Activated CD4-positive, alpha-beta T cell treated with anti-CD3 and anti-CD28 coated beads, Interleukin-10, Interleukin-2, amounts not matched to agents 100 ng/mL and 50 ng/mL, durations not matched to agents 16 hours and 8 hours (primary cell): ENCODE data around the gene ACOT7.

Source experiments
- DNase-seq: peaks from one replicate; pipeline ENCODE4 v3.0.0-alpha.2; 2020

Gene ACOT7

DNA sequence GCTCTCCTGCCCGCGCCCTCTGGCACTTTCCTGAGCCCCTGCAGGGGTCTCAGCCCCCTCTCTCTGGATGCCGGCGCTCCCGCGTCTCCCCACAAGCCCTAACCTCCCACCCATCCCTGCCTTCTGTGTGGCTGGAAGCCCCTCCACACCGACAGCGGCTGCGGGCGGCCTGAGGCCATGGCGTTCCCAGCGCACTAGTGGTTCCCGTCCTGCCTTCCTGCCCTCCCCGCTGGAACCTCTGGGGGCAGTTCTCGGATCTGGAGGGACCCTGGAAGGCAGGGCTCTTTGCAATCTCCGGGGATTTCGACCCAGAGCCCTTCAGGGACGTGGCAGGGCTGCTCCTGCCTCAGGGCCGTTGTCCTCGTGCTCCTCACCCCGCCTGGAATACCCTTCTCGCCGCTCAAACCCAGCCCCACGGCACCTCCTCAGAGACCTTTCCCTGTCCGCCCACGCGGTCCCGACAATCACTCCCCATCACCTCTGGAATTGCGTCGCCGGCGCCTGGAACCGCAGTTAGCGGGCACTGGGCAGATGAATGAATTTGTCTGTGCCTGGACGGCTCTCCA lies 30.5 kb upstream of the ACOT7 start:
- no peak for DNase-seq

GRCh38 chr1:6423321-6423999 lies 29.9 kb upstream of the ACOT7 start:
- DNase-seq: peak; percentile 73

DNA sequence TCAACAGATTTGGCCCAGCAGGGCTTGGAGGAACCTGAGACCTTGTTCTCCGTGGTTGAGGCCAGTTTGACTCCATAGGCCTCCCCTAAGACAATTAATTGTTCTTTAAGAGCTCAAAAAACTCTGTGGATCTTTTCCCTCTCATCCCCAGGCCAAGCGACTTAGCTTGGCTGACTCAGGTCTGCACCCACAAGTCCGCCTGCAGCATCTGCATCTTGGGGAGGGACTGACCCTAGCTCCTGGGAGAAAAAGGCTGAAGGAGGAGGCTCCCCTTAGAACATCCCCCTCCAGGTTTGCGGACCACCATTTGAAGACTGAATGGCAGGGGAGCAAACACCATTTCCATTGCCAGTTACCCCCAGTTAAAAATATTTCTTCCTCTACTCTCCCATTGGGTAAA lies 27.7 kb upstream of the ACOT7 start:
- no peak for DNase-seq

GRCh38 chr1:6420454-6421042 lies 27.0 kb upstream of the ACOT7 start:
- DNase-seq: peak; percentile 34

DNA sequence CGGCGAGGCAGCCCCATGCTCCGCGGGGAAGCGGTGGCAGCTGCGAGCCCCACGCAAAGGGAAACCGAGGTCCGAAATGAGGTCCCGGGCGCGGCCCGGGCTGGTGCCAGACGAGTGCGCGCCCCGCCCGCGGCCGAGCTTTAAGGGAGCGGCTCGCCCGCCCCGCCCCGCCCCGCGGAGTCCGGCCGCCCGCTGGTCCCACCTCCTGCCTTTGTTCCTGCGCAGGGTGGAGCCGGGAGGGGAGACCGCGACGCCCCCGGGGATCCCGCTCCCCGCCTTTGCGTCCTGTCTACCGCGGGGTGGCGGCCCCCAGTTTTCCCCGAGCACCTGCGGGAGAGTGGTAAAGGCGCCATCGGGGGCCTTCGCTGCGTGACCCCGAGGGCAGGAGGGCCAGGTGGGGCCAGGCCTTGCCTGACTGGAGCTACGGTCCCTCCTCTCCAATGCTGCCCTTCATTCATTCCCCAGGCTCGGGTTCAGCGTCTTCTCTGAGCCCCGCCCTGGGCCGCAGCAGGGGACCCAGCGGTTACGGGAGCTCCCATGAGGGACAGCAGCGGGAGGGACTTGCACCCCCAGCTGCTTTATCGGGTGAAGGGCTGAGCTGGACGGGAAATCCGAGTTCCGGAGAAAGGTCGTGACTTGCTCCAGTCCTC lies 26.4 kb upstream of the ACOT7 start, which contains the start of gene HES2:
HES2 (minus strand) TSS at position 116 of the 650 bp plus-strand sequence; CDS start at position 17, 99 bp downstream.
- DNase-seq: no peak

DNA sequence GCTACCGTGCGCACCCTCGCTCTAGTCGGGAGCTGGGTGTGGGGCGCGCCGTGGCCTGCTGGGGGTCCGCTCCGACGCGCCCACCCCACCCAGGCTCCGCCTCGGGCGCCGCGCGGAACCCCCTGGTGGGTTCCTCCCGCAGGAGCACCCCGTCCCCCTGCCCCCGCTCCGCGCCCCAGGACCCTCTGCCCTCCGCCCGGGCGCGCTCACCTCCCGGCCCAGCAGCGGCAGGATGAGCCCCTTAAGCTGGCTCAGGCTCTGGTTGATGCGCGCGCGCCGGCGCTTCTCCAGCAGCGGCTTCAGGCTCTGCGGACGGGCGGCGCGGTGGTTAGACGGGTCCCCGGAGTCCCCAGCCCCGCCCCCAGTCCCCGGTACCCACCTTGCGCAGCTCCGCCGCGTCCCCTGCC lies 25.8 kb upstream of the ACOT7 start:
- DNase-seq: no peak

DNA sequence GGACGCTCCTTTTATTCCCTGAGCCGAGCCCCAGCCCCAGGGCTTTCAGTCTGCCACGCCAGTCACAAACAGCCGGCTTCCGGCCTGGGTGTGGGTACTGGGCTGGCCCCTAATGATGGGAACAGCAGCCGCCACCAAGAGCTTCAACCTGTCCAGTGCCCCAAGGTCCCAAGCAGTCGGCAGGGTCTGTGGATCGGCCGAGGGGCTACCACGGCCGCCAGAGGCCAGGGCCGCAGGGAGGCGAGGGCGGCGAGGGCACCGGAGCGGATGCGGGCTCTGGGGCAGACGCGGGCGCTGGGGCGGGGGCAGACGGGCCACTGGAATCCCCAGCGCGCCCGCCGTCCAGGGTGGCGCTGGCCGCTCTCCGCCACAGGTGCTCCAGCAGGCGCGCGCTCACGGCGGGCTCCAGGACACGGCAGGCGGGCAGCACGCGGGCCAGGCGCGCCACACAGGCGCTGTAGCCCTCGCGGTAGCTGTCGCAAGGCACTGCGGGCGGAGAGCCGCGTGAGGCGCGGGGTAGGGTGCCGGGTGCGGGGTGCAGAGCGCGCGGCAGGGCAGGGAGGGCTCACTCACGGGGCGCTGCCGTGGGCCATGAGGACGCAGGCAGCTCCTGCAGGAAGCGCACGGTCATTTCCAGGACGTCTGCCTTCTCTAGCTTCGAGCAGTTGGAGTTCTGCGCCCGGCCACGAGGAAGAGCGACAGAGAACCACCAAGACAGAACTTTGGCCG lies 25.3 kb upstream of the ACOT7 start:
- DNase-seq: no peak

- no peak for DNase-seq
Observed at GRCh38 chr1:6417961-6418667, 24.5 kb upstream of the ACOT7 start.

- DNase-seq: no peak
Observed at GRCh38 chr1:6416906-6417305, 23.3 kb upstream of the ACOT7 start.

DNA sequence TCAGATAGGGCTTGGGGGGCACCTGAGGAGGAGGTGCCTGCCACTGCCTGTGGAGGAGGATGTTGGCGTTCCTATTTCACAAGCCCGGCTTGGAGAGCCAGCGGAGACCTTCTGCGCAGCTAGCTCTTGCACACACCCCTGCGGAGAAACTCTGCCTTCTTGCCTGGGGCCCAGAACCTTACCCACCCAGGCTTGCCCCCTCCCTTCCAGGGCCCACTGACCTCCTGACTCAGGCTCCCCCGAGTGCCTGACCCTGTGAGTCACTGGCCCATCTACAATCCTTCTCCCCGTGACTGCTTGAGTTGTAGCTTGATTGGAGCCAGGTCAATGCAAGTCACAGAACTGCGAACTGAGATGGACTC lies 22.7 kb upstream of the ACOT7 start:
- DNase-seq: no peak

DNA sequence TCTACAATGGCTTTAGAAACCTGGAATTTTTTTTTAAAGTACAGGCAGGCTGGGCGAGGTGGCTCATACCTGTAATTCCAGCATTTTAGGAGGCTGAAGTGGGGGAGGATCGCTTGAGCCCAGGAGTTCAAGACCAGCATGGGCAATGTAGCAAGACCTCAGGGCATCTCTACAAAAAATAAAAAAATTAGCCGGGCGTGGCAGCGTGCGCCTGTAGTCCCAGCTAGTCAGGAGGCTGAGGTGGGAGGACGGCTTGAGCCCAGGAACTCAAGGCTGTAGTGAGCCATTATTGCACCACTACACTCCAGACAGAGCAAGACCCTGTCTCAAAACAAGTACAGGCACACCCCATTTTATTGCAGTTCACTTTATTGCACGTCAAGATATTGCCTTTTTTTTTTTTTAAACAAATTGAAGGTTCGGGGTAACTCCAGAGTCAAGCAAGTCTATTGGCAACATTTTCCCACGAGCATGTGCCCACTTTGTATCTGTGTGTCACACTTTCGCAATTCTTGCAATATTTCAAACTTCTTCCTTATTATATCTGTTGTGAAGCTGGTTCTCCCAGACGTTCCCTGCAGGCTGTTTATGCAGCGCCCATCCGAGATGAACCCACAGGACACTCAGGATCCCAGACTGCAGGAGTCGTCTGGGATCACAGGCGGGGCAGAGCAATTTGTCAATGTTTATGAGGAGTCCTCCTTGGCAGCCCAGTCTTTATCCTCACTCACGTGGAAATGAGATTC lies 21.5 kb upstream of the ACOT7 start:
- DNase-seq: no peak

GRCh38 chr1:6414443-6414844 lies 20.9 kb upstream of the ACOT7 start:
- peak; percentile 57 for DNase-seq

- DNase-seq: no peak
Observed at GRCh38 chr1:6412896-6413295, 19.3 kb upstream of the ACOT7 start.

DNA sequence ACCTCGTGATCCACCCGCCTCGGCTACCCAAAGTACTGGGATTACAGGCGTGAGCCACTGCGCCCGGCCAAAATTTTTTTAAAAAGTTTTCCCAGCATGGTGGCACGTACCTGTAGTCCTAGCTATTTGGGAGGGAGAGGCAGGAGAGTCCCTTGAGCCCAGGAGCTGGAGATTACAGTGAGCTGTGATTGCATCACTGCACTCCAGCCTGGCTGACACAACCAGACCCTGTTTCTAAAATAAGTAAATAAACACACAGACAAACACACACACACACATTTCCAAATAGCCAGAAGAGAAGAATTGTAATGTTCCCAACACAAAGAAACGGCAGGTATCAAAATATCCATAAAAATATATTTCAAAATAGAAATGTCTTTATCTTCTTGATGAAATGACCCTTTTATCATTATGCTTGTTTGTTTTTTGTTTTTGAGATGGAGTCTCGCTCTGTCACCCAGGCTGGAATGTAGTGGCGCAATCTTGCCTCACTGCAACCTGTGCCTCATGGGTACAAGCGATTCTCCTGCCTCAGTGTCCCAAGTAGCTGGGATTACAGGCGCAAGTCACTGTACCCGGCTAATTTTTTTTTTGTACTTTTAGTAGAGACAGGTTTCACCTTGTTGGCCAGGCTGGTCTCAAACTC lies 16.8 kb upstream of the ACOT7 start:
- DNase-seq: no peak

GRCh38 chr1:6409733-6410132 lies 16.2 kb upstream of the ACOT7 start:
- DNase-seq: no peak

DNA sequence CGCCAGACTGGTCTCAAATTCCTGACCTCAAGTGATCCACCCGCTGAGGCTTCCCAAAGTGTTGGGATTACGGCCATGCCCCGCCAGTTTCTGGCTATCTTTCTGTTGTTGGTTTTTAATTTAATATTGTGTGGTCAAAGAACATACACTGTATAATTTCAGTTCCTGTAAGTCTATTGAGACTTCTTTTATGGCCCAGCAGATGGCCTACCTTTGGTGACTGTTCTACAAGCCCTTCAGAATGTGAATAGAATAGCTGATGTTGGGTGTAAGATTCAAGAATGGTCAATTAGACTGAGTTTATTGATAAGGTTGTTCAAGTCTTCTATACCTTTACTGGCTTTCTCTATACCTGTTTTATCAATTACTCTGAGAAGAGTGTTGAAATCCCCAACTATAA lies 15.5 kb upstream of the ACOT7 start:
- no peak for DNase-seq

DNA sequence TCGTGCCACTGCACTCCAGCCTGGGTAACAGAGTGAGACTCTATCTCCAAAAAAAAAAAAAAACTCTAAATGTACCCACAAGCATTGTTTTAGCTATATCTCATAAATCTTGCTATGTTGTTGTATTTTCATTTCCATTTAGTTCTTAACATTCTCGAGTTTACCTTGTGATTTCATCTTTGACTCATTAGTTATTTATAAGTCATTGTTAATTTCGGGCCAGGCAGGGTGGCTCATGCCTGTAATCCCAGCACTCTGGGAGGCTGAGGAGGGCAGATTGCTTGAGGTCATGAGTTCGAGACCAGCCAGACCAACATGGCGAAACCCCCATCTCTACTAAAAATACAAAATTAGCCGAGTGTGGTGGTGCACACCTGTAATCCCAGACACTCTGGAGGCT lies 14.5 kb upstream of the ACOT7 start:
- DNase-seq: no peak

GRCh38 chr1:6401673-6402072 lies 8.1 kb upstream of the ACOT7 start:
- no peak for DNase-seq

GRCh38 chr1:6399294-6399693 lies 5.7 kb upstream of the ACOT7 start:
- no peak for DNase-seq

- no peak for DNase-seq
Observed at GRCh38 chr1:6397844-6398441, 4.4 kb upstream of the ACOT7 start.

GRCh38 chr1:6396998-6397397 lies 3.4 kb upstream of the ACOT7 start:
- peak; percentile 23 for DNase-seq
